Hematopoietic multipotent progenitor cell treated with erythropoietin and hydrocortisone succinate and interleukin-3 and kit ligand, for 8 days (in vitro differentiated cells): ENCODE data around the gene FYCO1.

Source experiments
- DNase-seq: peaks from one replicate; pipeline ENCODE4 v3.0.0-alpha.2; 2015

FYCO1 gene

GRCh38 chr3:45940004-45940780 lies 55.4 kb downstream of the FYCO1 start:
- DNase-seq: peak; percentile 20

GRCh38 chr3:45939341-45939771 lies 56.3 kb downstream of the FYCO1 start:
- no peak for DNase-seq

- DNase-seq: peak; percentile 87
Observed at GRCh38 chr3:45938864-45939263, 56.8 kb downstream of the FYCO1 start.

GRCh38 chr3:45938043-45938435 lies 57.6 kb downstream of the FYCO1 start:
- DNase-seq: no peak

GRCh38 chr3:45937206-45938042 lies 58.2 kb downstream of the FYCO1 start:
- DNase-seq: no peak

GRCh38 chr3:45936261-45936660 lies 59.4 kb downstream of the FYCO1 start:
- no peak for DNase-seq

- DNase-seq: no peak
Observed at GRCh38 chr3:45933591-45933990, 62.0 kb downstream of the FYCO1 start.

- DNase-seq: no peak
Observed at GRCh38 chr3:45932112-45932511, 63.5 kb downstream of the FYCO1 start.

- DNase-seq: no peak
Observed at GRCh38 chr3:45931496-45931895, 64.1 kb downstream of the FYCO1 start.

- peak; percentile 49 for DNase-seq
Observed at GRCh38 chr3:45929042-45929679, 66.5 kb downstream of the FYCO1 start.

GRCh38 chr3:45927881-45928280 lies 67.7 kb downstream of the FYCO1 start:
- no peak for DNase-seq

- peak; percentile 14 for DNase-seq
Observed at GRCh38 chr3:45923755-45924154, 71.9 kb downstream of the FYCO1 start.

GRCh38 chr3:45922950-45923590 lies 72.6 kb downstream of the FYCO1 start:
- no peak for DNase-seq

- DNase-seq: no peak
Observed at GRCh38 chr3:45922039-45922326, 73.6 kb downstream of the FYCO1 start.

- no peak for DNase-seq
Observed at GRCh38 chr3:45921158-45922038, 74.2 kb downstream of the FYCO1 start.

GRCh38 chr3:45917146-45917898 lies 78.3 kb downstream of the FYCO1 start:
- no peak for DNase-seq

- peak; percentile 4 for DNase-seq
Observed at GRCh38 chr3:45915518-45916231, 79.9 kb downstream of the FYCO1 start.

- no peak for DNase-seq
Observed at GRCh38 chr3:45915059-45915439, 80.6 kb downstream of the FYCO1 start.

- DNase-seq: no peak
Observed at GRCh38 chr3:45914362-45915058, 81.1 kb downstream of the FYCO1 start.

GRCh38 chr3:45912435-45912834 lies 83.2 kb downstream of the FYCO1 start:
- DNase-seq: no peak
